GM19351 (cell line): ENCODE data around the gene TTLL13.

Experiments
- ATAC-seq: cut with Tn5 transposase; IDR thresholded peaks from one replicate; pipeline ENCODE4 v1.9.1; 2021; ENCODE audit warnings: mild to moderate bottlenecking, moderate library complexity; ENCODE audit not compliant: unreplicated experiment

TTLL13 gene

DNA sequence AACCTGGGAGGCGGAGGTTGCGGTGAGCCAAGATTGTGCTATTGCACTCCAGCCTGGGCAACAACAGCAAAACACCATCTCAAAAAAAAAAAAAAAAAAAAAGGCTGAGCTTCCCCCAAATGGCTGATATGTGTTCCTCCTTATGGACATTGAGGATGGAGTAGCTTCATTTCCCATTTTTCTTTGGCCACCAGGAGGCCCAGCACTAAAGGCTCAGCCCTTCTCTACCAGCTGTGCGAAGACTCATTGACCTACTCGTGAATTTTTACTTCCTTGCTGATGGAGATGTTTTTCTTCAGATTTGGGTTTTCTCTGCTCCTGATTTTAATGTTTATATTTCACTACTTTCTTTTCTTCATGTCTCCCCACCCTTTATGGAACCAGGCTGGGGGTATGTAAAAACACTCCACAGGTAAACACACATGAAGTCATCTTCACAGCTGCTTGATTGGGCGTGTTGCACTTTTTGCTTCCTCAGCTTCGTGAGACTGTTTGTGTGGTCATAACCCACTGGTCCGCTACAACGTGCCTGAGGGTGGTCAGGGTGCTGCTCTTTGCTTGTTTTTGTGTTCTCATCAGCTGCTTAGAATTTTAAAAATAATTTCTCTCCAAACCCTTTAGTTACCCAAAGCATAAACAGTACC is 34.7 kb upstream of the TTLL13 start:
- ATAC-seq, result no peak

GRCh38 chr15:90217671-90218394 is 31.5 kb upstream of the TTLL13 start:
- no peak for ATAC-seq

DNA sequence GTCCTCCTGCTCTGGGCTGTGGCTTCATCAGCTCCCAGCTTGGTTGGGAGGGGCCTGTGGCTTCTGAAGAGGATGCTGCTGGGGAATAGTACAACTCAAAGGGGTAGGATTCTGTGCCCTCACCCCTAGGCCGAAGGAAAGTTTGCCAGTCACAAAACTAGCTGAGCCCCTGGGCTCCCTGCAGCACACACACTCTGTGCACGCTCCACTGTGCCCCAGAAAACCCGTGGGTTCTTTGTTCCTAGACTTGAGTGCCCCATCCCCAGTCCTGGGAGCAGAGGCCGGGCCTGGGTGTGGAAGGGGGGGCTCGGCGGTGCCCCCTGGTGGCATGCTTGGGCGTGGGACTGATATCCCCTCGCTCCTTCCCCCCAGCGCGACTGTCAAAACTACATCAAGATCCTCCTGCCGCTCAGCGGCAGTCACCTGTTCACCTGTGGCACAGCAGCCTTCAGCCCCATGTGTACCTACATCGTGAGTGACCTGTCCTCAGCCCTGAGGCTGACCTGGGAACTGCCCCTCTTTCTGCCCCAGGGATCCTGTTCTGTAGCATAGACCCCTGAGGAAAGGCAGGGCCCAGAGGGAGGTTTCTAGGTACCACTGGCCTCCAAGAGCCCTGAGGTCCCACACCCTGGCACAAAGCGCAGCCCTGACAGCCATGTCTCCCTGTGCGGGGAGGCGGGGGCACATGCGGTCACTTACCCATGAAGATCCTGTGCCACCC is 29.8 kb upstream of the TTLL13 start:
- no peak for ATAC-seq

- ATAC-seq, result no peak
Measured at GRCh38 chr15:90221246-90221900, 28.0 kb upstream of the TTLL13 start.

DNA sequence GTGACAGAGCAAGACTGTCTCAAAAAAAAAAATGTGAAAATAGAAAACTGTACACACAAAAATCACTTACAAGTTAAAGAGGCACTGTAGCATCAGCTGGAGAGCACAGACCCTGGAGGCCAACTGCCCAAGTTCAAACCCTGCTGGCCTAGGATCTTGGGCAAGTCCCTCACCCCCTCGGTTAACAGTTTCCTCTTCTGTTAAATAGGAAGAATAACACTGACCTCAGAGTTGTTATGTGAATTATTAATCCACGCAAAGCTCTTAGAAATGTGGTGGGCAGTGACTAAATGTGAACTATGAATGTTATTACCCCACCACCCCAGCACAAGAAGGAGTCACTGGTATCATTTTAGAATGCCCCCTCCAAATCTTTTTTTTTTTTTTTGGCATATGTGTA is 26.8 kb upstream of the TTLL13 start:
- no peak for ATAC-seq

- no peak for ATAC-seq
Measured at GRCh38 chr15:90223441-90224165, 25.8 kb upstream of the TTLL13 start.

GRCh38 chr15:90225047-90225446 is 24.3 kb upstream of the TTLL13 start:
- ATAC-seq, result no peak

DNA sequence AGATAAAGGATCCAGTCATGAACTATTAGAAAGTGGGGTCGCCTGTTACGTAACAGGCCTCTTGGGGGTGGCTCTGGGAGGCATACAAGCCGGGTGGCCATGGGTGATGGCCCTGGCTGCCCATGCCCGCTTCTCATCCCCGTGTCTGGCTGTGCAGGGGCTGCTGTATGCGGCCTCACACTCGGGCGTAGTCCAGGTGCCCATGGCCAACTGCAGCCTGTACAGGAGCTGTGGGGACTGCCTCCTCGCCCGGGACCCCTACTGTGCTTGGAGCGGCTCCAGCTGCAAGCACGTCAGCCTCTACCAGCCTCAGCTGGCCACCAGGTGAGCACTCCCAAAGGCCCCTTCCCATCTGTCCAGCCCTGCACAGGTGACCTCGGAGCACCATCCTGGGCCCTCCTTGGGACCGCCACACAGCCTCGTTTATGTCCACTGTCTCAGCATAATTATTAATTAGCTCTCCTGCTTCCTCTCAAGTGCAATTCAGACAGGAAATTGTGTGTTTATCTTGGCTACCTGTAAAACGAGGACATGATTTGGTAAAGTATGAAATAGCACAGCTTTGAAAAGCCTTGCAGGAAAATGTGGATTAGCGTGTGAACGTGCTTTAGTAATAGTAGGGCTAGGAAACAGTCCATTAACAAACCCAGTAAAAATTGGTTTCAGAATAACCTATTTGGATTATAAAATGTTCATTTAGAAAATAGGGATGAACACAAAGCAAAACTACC is 23.7 kb upstream of the TTLL13 start:
- ATAC-seq, result no peak

DNA sequence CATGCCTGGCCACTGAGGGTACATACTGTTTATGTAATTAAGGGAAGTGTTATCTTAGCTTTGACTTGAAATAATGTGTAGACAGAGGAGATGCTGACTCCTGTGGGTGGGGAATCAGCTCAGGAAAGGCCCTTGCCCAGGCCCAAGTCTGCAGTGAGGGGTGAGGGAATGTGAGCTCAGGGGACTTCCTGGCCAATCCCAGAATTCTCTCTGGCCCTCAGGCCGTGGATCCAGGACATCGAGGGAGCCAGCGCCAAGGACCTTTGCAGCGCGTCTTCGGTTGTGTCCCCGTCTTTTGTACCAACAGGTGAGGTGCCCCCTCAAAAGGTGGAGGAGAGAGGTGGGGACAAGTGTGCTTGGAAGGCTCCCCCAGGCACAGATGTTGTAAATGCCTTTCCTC is 22.0 kb upstream of the TTLL13 start:
- no peak for ATAC-seq

- ATAC-seq, result no peak
Measured at GRCh38 chr15:90227816-90228772, 21.3 kb upstream of the TTLL13 start.

DNA sequence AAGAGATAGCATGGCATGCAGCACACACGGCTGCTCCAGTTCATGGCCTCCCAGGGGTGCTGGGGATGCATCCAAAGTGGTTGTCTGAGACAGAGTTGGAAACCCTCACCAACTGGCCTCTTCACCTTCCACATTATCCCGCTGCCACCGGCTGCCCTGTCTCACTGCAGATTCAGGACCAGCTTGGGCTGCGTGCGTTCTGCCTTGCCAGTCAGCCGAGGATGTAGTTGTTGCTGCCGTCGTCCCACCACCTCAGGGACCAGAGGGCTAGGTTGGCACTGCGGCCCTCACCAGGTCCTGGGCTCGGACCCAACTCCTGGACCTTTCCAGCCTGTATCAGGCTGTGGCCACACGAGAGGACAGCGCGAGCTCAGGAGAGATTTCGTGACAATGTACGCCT is 20.4 kb upstream of the TTLL13 start:
- ATAC-seq, result no peak

- ATAC-seq, result no peak
Measured at GRCh38 chr15:90230071-90230494, 19.3 kb upstream of the TTLL13 start.

- ATAC-seq, result no peak
Measured at GRCh38 chr15:90230610-90231009, 18.7 kb upstream of the TTLL13 start.

DNA sequence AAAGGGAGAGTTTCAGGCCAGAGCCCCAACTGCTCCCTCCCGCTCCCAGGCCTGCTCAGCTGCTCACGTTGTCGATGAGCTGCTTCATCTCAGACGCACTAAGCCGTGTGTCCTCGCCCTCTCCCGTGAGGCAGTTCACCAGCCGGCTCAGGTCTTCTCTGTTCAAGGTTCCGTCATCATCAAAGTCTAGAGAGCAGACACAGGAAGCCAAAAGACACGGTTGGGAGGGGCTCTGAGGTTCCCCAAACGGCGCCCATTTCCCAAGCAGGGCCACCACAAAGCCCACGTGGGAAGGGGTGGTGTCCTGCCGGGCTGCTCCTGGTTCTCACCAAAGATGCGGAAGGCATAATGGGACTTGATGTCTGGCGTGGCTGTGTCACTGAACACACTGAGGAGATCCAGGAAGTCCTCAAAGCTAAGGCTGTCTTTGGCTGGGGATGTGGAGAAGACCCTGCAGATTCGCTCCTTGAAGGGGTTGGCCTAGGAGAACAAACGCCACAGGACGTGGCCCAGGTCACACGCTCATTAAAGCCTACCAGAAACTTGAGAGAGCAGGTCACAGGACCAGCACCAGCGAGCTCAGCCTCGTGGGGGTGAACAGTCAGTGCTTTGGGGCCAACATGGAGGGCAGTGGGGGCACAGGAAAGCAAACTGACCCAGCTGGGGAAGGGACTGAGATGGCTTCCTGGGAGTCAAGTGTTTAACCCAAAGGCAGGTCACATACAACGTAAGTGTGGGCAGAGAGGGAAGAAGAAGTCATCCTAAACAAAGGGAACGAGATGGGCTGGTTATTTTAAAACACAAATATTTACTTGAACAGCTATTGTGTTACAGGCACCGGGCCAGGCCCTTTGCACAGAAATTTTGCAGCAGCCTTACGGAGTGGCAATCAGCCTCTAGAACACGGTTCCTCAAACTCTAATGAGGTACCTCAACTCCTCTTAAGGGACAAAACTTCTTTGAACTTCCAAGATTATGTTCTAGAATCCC is 18.0 kb upstream of the TTLL13 start:
- peak; percentile 38 for ATAC-seq

DNA sequence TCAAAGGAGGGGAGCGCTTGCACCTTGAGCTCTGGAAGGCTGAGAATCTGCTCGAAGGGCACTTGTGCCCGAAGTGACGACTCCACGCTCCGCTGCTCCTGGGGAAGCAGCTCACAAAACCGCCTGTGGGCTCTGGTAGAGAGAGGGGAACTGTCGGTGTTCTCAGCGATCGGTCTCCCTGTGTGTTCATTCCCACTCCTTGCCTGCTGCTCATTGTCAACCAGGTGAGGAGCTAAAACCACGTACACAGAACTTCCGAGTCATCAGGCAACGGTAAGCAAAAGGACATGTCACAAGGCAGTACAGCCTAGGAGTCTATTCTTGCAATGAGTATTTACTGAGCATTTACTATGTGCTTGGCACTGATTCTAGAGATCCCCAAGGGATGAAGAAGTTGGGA is 17.2 kb upstream of the TTLL13 start:
- ATAC-seq, result no peak

DNA sequence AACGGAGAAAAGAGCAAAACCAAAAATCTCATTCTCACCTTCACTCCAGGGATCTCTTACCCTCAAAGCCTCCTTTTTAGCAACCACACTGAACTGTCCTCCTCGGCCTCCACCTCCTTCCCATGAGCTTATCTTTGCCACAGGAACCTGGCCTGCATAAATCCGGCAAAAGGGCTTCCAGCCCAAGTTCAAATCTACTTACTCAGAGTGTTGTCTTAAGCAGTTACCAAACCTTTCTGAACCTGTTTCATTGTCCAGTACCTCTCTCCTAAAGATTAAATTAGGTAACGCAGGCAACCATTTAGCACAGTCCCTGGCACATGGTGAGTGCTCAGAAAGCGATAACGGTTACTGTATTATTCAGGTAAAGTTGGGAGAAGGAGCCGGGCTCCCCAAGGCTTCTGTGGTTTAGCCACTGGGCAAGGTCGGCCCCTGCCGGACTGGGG is 16.4 kb upstream of the TTLL13 start:
- no peak for ATAC-seq

GRCh38 chr15:90233387-90234095 is 15.8 kb upstream of the TTLL13 start, which contains the start of gene CIB1:
CIB1 (minus strand) TSS chr15:90233941; CDS start chr15:90233885, 56 bp downstream.
- ATAC-seq, result peak; percentile 76
